SK-N-SH (cell line): ENCODE measurements around the gene SEC14L1. TPM values are rescaled to one million over a fixed set of nuclear protein-coding genes. Genes with fewer than 3 reads are reported as not detected.

Source experiments
- CTCF ChIA-PET: fragments of 300-600, 350-600 bp; formaldehyde crosslinking; extraction: SDS; loops from one replicate; lab custom pipeline; 2021; lab: Yijun Ruan, JAX
- POLR2A ChIA-PET: fragments of 350-600 bp; sonication (Branson Sonifier 250); formaldehyde crosslinking; extraction: SDS; loops from one replicate; lab custom pipeline; 2020; ENCODE audit warnings: antibody characterized with exemption, inconsistent platforms; lab: Yijun Ruan, JAX
- DNase-seq: peaks from one replicate; pipeline ENCODE4 v3.0.0; 2012
- H2AFZ ChIP-seq: fragments of 200-600 bp; sonication (generic); 2 replicates; pipeline ENCODE4 v1.8.1; 2016; ENCODE audit warnings: antibody characterized with exemption, mild to moderate bottlenecking, low read depth
- H3F3A ChIP-seq: fragments of 200-600 bp; sonication (generic); replicated peaks from 2 replicates; pipeline ENCODE3; 2016; ENCODE audit warnings: antibody characterized with exemption, mild to moderate bottlenecking; ENCODE audit not compliant: insufficient read depth
- H3K27ac ChIP-seq, 2 experiments: fragments of 200-500 bp in 1 of 2; fragments of 200-600 bp in 1 of 2; sonication (Bioruptor generic) in 1 of 2; sonication (generic), shearing (Covaris generic) in 1 of 2; 2 replicates each; pipeline versions ENCODE4 v1.5.1 to v1.6.1; 2014 to 2016; ENCODE audit warnings: low read depth in 2 of 2, inconsistent platforms in 1 of 2, low read length in 1 of 2, mild to moderate bottlenecking in 1 of 2, mixed read lengths in 1 of 2
- H3K27me3 ChIP-seq: fragments of 200-600 bp; sonication (generic), shearing (Covaris generic); 2 replicates; pipeline ENCODE4 v1.6.1; 2016; ENCODE audit warnings: mixed run types; ENCODE audit not compliant: insufficient read depth
- H3K36me3 ChIP-seq, 2 experiments: fragments of 200-500 bp in 1 of 2; fragments of 200-600 bp in 1 of 2; sonication (Bioruptor generic) in 1 of 2; sonication (generic) in 1 of 2; replicated peaks in 1 of 2; 2 replicates each; pipeline versions ENCODE3 to v1.5.1; 2014 to 2016; ENCODE audit warnings: low read length in 1 of 2, mild to moderate bottlenecking in 1 of 2; ENCODE audit not compliant: insufficient read depth in 2 of 2, control insufficient read depth in 1 of 2
- H3K4me1 ChIP-seq, 2 experiments: fragments of 200-500 bp in 1 of 2; fragments of 200-600 bp in 1 of 2; sonication (Bioruptor generic) in 1 of 2; sonication (generic), shearing (Covaris generic) in 1 of 2; 2 replicates each; pipeline versions ENCODE4 v1.5.1 to v1.6.1; 2014 to 2016; ENCODE audit warnings: low read depth in 1 of 2, low read length in 1 of 2, mixed run types in 1 of 2; ENCODE audit not compliant: insufficient read depth in 2 of 2, control insufficient read depth in 1 of 2
- H3K4me2 ChIP-seq: fragments of 200-600 bp; sonication (generic), shearing (Covaris generic); 2 replicates; pipeline ENCODE4 v1.6.1; 2017; ENCODE audit warnings: mixed run types
- H3K4me3 ChIP-seq, 2 experiments: fragments of 200-500 bp in 1 of 2; fragments of 200-600 bp in 1 of 2; sonication (Bioruptor generic) in 1 of 2; sonication (generic), shearing (Covaris generic) in 1 of 2; 2 replicates each; pipeline versions ENCODE4 v1.5.1 to v1.8.1; 2014 to 2016; ENCODE audit warnings: low read depth in 2 of 2, inconsistent platforms in 1 of 2, low read length in 1 of 2, mild to moderate bottlenecking in 1 of 2, mixed read lengths in 1 of 2, moderate library complexity in 1 of 2
- H3K79me2 ChIP-seq: fragments of 200-600 bp; sonication (generic); 2 replicates; pipeline ENCODE4 v1.8.1; 2017; ENCODE audit warnings: mild to moderate bottlenecking; ENCODE audit not compliant: insufficient read depth
- H3K9ac ChIP-seq: fragments of 200-600 bp; sonication (generic); 2 replicates; pipeline ENCODE4 v1.6.1; 2017; ENCODE audit warnings: mixed run types
- H3K9me2 ChIP-seq: fragments of 200-600 bp; sonication (generic); 2 replicates; pipeline ENCODE4 v1.6.1; 2017; ENCODE audit warnings: mixed run types
- H3K9me3 ChIP-seq: fragments of 200-600 bp; sonication (generic); 2 replicates; pipeline ENCODE4 v1.6.1; 2017; ENCODE audit warnings: mixed run types, mild to moderate bottlenecking, moderate library complexity
- H4K20me1 ChIP-seq: fragments of 200-600 bp; sonication (generic); 2 replicates; pipeline ENCODE4 v1.6.1; 2017; ENCODE audit warnings: mild to moderate bottlenecking, mixed run types; ENCODE audit not compliant: insufficient read depth
- EZH2phosphoT487 ChIP-seq: fragments of 200-600 bp; sonication (generic); IDR thresholded peaks from 2 replicates; pipeline ENCODE4 v1.6.1; 2017; ENCODE audit warnings: low read depth, mixed run types, mild to moderate bottlenecking, antibody characterized with exemption, moderate library complexity, borderline replicate concordance
- FOXJ3 ChIP-seq: sonication (generic); formaldehyde crosslinking; IDR thresholded peaks from 2 replicates; pipeline ENCODE4 v1.5.1; 2020; ENCODE audit warnings: mild to moderate bottlenecking, missing genetic modification reagents
- GABPA ChIP-seq: IDR thresholded peaks from 2 replicates; pipeline ENCODE4 v1.4.0; 2012; ENCODE audit warnings: low read depth, mild to moderate bottlenecking
- MAX ChIP-seq: IDR thresholded peaks from 2 replicates; pipeline ENCODE4 v1.4.0; 2012; ENCODE audit warnings: low read depth
- MEF2A ChIP-seq: IDR thresholded peaks from 2 replicates; pipeline ENCODE4 v1.4.0; 2012; ENCODE audit warnings: low read depth, borderline replicate concordance
- MXI1 ChIP-seq: IDR thresholded peaks from 2 replicates; pipeline ENCODE4 v1.6.1; 2012; ENCODE audit warnings: mild to moderate bottlenecking, low read depth, low read length, improper control_type of control experiment
- NFIC ChIP-seq: IDR thresholded peaks from 2 replicates; pipeline ENCODE4 v1.4.0; 2012; ENCODE audit warnings: borderline replicate concordance
- RXRA ChIP-seq: IDR thresholded peaks from 2 replicates; pipeline ENCODE4 v1.4.0; 2012; ENCODE audit warnings: low read depth, mild to moderate bottlenecking, borderline replicate concordance
- SIN3A ChIP-seq: IDR thresholded peaks from 2 replicates; pipeline ENCODE4 v1.6.1; 2012; ENCODE audit warnings: low read depth, mild to moderate bottlenecking, low read length, moderate library complexity, borderline replicate concordance
- TEAD4 ChIP-seq: IDR thresholded peaks from 2 replicates; pipeline ENCODE4 v1.4.0; 2012; ENCODE audit warnings: mild to moderate bottlenecking, borderline replicate concordance; ENCODE audit not compliant: insufficient read depth
- ZBTB33 ChIP-seq: IDR thresholded peaks from 2 replicates; pipeline ENCODE4 v1.4.0; 2012; ENCODE audit warnings: low read depth, borderline replicate concordance
- WGBS: methylation state at CpG from one replicate; pipeline ENCODE4 v1.1.6; 2017; ENCODE audit warnings: low lambda C conversion rate; 5-methylcytosine and 5-hydroxymethylcytosine counted together
- polyA plus RNA-seq, 3 experiments: library from polyadenylated mRNA; depleted of rRNA; stranded (reverse); fragments of >200 nt; gene quantifications; 2 replicates each; pipeline ENCODE4 v1.2.3, GENCODE V29; 2012
- TF ChIP-seq, protein P1 (sequence below): fragments of 150-350 bp; IDR thresholded peaks from 2 replicates; pipeline ENCODE4 v1.6.1; 2017; ENCODE audit warnings: antibody characterized with exemption, low read length, low read depth, borderline replicate concordance
- TF ChIP-seq, protein P2 (sequence below): fragments of 200-600 bp; sonication (generic); IDR thresholded peaks from 2 replicates; pipeline ENCODE4 v1.6.1; 2017; ENCODE audit warnings: antibody characterized with exemption, mild to moderate bottlenecking, moderate library complexity
- TF ChIP-seq, protein P3 (sequence below): IDR thresholded peaks from 2 replicates; pipeline ENCODE4 v1.4.0; 2012; ENCODE audit warnings: low read depth, borderline replicate concordance

The SEC14L1 gene
- polyA plus RNA-seq, 1 of the 3 experiments (the other 2 are of a cell fraction), result 62.4 TPM

DNA sequence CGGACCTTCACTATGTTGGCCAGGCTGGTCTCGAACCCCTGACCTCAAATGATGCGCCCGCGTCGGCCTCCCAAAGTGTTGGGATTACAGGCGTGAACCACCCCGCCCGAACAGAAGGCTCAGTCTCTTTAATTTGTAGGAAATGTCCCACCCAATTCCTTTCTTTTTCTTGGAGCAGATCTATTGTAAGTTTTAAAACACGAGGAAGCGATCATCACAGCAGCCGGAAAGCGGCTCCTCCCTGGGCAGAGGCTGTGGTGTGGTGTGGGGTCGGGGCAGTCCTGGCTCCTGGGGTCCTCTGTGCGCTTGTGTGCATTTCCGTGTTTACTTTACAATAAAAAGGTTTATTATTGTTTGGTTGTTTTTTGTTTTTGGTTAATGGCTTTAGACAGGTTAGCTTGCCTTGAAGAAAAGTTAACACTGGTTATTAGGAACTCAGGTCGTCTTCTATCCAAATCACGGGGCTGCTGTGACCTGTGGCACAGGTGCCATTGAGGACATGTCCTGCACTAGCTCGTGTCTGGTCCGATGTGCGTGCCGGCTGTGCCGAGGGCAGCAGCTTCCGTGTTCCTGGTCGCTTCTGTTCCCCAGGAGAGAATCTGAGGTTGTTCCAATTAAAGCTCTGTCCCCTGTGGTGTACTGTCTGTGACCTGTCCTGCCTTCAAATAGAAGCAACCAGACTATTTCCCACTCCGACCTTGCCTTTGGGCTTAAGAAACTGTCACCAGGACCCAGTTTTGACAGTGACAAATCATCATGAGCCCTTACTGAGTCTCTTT is 83.1 kb downstream of the SEC14L1 start (continued):
- no peak for TF ChIP-seq ZBTB33
- no peak for TF ChIP-seq EZH2phosphoT487
- TF ChIP-seq MAX, result no peak

GRCh38 chr17:77225265-77225664 is 84.5 kb downstream of the SEC14L1 start:
- Histone ChIP-seq H3K79me2 (no peaks in the 10 kb centered on the region), H3F3A (peaks cover 15% of the 10 kb centered on the region), H2AFZ (no peak overlapping the region), H3K27me3 (no peaks in the 10 kb centered on the region), H3K9me3 (no peaks in the 10 kb centered on the region), H3K4me3 (no peak overlapping the region), H3K4me2 (no peak overlapping the region), H3K9ac (no peak overlapping the region), H3K9me2 (no peaks in the 10 kb centered on the region), H3K4me1 (no peaks in the 10 kb centered on the region; a peak in 1 of 4 replicates), H4K20me1 (no peaks in the 10 kb centered on the region), H3K36me3 (peaks cover 0 to 6% of the 10 kb centered on the region in 2 experiments), H3K27ac (no peak overlapping the region)
- DNase-seq, result no peak
- POLR2A ChIA-PET, result no interaction called here
- TF ChIP-seq, protein P1, sequence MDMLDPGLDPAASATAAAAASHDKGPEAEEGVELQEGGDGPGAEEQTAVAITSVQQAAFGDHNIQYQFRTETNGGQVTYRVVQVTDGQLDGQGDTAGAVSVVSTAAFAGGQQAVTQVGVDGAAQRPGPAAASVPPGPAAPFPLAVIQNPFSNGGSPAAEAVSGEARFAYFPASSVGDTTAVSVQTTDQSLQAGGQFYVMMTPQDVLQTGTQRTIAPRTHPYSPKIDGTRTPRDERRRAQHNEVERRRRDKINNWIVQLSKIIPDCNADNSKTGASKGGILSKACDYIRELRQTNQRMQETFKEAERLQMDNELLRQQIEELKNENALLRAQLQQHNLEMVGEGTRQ, result no peak
- TF ChIP-seq, protein P2, sequence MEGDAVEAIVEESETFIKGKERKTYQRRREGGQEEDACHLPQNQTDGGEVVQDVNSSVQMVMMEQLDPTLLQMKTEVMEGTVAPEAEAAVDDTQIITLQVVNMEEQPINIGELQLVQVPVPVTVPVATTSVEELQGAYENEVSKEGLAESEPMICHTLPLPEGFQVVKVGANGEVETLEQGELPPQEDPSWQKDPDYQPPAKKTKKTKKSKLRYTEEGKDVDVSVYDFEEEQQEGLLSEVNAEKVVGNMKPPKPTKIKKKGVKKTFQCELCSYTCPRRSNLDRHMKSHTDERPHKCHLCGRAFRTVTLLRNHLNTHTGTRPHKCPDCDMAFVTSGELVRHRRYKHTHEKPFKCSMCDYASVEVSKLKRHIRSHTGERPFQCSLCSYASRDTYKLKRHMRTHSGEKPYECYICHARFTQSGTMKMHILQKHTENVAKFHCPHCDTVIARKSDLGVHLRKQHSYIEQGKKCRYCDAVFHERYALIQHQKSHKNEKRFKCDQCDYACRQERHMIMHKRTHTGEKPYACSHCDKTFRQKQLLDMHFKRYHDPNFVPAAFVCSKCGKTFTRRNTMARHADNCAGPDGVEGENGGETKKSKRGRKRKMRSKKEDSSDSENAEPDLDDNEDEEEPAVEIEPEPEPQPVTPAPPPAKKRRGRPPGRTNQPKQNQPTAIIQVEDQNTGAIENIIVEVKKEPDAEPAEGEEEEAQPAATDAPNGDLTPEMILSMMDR, result no peak
- TF ChIP-seq MEF2A, result no peak
- no peak for TF ChIP-seq TEAD4
- TF ChIP-seq MAX, result no peak
- no peak for TF ChIP-seq GABPA
- TF ChIP-seq, protein P3, sequence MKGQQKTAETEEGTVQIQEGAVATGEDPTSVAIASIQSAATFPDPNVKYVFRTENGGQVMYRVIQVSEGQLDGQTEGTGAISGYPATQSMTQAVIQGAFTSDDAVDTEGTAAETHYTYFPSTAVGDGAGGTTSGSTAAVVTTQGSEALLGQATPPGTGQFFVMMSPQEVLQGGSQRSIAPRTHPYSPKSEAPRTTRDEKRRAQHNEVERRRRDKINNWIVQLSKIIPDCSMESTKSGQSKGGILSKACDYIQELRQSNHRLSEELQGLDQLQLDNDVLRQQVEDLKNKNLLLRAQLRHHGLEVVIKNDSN, result no peak
- TF ChIP-seq SIN3A, result no peak
- no peak for TF ChIP-seq MXI1
- TF ChIP-seq FOXJ3, result no peak
- no peak for TF ChIP-seq NFIC
- no peak for TF ChIP-seq RXRA
- WGBS, result 57% methylated on average over 1 of the region's 1 CpG
- CTCF ChIA-PET, result no interaction called here
